Neuron (in vitro differentiated cells): ENCODE measurements around the gene SMPDL3A.

Source experiments
- H2AFZ ChIP-seq: one replicate; pipeline ENCODE4 v1.6.1; 2013; ENCODE audit warnings: low read depth, mild to moderate bottlenecking, inconsistent platforms, low read length, moderate library complexity
- H3K27me3 ChIP-seq: one replicate; pipeline ENCODE4 v1.6.1; 2013; ENCODE audit warnings: low read length; ENCODE audit not compliant: insufficient read depth
- H3K36me3 ChIP-seq: one replicate; pipeline ENCODE4 v1.6.1; 2013; ENCODE audit warnings: low read length; ENCODE audit not compliant: insufficient read depth
- H3K4me1 ChIP-seq: one replicate; pipeline ENCODE4 v1.6.1; 2013; ENCODE audit warnings: low read length; ENCODE audit not compliant: insufficient read depth
- H3K4me3 ChIP-seq: 2 replicates; pipeline ENCODE4 v1.5.1; 2013; ENCODE audit warnings: mild to moderate bottlenecking, low read length, moderate library complexity
- H3K9me3 ChIP-seq: one replicate; pipeline ENCODE4 v1.6.1; 2013; ENCODE audit warnings: low read length

Gene SMPDL3A

GRCh38 chr6:122800906-122801305 lies 11.8 kb downstream of the SMPDL3A start:
- no peaks in the 10 kb centered on the region for H3K27me3 ChIP-seq
- H3K36me3 ChIP-seq: no peaks in the 10 kb centered on the region
- no peak overlapping the region for H2AFZ ChIP-seq
- H3K4me3 ChIP-seq: no peak overlapping the region
- H3K9me3 ChIP-seq: no peaks in the 10 kb centered on the region
- no peaks in the 10 kb centered on the region for H3K4me1 ChIP-seq

DNA sequence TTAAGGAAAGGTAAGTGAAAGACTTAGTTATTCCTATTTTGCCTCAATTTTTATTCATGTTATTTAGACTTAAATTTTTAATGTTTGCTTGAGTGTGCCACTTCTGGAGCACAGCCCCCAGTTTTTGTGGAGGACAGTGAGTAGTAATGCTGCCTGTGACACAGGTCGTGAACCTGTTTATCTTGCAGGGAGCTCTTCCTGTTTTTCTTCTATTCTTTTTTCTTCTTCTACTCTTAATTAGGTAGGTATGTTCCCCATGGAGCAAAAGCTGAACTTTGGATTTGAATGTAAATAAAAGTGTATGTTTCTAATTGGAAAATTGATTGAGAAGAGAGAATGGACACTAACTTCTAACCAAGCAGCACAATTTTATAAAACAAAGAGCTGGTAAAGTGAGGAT lies 12.3 kb downstream of the SMPDL3A start:
- Histone ChIP-seq H2AFZ (no peak overlapping the region), H3K27me3 (no peaks in the 10 kb centered on the region), H3K4me3 (no peak overlapping the region), H3K36me3 (no peaks in the 10 kb centered on the region), H3K9me3 (no peaks in the 10 kb centered on the region), H3K4me1 (no peaks in the 10 kb centered on the region)

GRCh38 chr6:122803171-122803661 lies 14.2 kb downstream of the SMPDL3A start:
- Histone ChIP-seq H3K36me3 (no peaks in the 10 kb centered on the region), H2AFZ (no peak overlapping the region), H3K4me3 (no peak overlapping the region), H3K27me3 (no peaks in the 10 kb centered on the region), H3K4me1 (no peaks in the 10 kb centered on the region), H3K9me3 (no peaks in the 10 kb centered on the region)

DNA sequence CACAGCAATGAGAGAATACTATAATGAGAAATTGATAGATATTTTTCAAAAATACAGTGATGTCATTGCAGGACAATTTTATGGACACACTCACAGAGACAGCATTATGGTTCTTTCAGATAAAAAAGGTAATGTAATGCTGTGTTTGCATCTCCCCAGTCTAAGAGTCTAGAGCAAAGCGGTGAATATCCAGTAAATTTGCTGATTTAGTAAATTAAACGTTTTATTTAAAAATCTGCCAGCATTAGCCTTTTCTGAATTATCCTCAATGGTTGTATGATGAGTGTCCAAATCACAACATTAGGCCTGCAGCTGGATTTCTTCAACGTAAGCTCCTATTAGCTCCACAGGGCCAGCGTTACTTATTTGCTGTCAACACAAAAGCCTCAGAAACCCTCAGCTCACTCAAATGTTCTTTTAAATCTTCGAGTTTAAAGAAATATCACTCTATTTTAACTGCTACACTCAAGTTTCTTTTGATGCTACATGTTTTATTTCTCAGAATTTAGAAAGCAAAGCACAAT lies 16.0 kb downstream of the SMPDL3A start:
- no peaks in the 10 kb centered on the region for H3K27me3 ChIP-seq
- no peaks in the 10 kb centered on the region for H3K36me3 ChIP-seq
- H3K4me1 ChIP-seq: no peaks in the 10 kb centered on the region
- H3K4me3 ChIP-seq: no peak overlapping the region
- no peak overlapping the region for H2AFZ ChIP-seq
- no peaks in the 10 kb centered on the region for H3K9me3 ChIP-seq

DNA sequence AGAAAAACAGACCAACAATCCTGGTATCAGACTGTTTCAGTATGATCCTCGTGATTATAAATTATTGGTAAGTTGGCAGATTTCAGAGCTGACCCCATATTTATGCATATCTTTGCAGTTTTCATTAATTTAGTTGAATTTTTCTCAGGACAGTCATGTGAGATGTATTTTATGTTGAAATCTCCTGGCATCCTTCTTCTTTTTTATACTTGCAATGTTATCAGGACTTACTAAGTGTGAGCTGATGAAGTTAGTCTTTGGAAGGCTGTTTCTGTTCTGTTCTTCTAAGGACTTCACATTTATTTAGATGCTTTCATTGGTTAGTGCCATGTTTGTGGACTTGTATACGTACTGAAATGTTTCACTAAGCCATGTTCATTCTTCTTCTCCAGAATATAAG lies 17.2 kb downstream of the SMPDL3A start:
- Histone ChIP-seq H3K36me3 (no peaks in the 10 kb centered on the region), H3K4me1 (no peaks in the 10 kb centered on the region), H3K4me3 (no peak overlapping the region), H3K9me3 (no peaks in the 10 kb centered on the region), H2AFZ (no peak overlapping the region), H3K27me3 (no peaks in the 10 kb centered on the region)

GRCh38 chr6:122808121-122808885 lies 19.2 kb downstream of the SMPDL3A start:
- H3K4me1 ChIP-seq: no peaks in the 10 kb centered on the region
- H3K27me3 ChIP-seq: no peaks in the 10 kb centered on the region
- no peaks in the 10 kb centered on the region for H3K9me3 ChIP-seq
- no peak overlapping the region for H3K4me3 ChIP-seq
- no peak overlapping the region for H2AFZ ChIP-seq
- H3K36me3 ChIP-seq: no peaks in the 10 kb centered on the region

GRCh38 chr6:122809001-122809400 lies 19.9 kb downstream of the SMPDL3A start:
- H3K4me3 ChIP-seq: no peak overlapping the region
- H2AFZ ChIP-seq: no peak overlapping the region
- no peaks in the 10 kb centered on the region for H3K27me3 ChIP-seq
- no peaks in the 10 kb centered on the region for H3K9me3 ChIP-seq
- H3K4me1 ChIP-seq: no peaks in the 10 kb centered on the region
- H3K36me3 ChIP-seq: no peaks in the 10 kb centered on the region

DNA sequence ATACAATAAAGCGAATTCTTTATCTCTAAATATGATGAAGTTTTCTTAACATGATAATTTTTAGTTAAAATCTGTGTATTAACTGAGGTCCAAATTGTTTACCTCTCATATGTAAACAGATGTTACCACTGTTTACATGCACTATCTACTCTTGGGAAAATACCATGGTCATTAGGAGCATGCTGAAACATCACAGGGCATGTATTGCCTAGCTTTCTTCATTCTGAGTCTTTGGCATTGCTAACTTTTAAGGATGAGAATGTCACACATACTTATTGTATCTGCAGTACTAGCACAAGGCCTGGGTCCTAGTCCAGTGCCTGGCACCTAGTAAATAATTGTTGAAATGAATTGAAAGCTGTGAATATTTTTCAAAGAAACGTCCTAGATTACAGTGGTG lies 20.6 kb downstream of the SMPDL3A start:
- Histone ChIP-seq H3K36me3 (no peaks in the 10 kb centered on the region), H3K4me1 (no peaks in the 10 kb centered on the region), H3K27me3 (no peaks in the 10 kb centered on the region)

GRCh38 chr6:122810189-122810588 lies 21.1 kb downstream of the SMPDL3A start:
- no peaks in the 10 kb centered on the region for H3K27me3 ChIP-seq
- no peaks in the 10 kb centered on the region for H3K36me3 ChIP-seq
- H3K4me3 ChIP-seq: no peak overlapping the region
- H3K9me3 ChIP-seq: no peaks in the 10 kb centered on the region
- H3K4me1 ChIP-seq: no peaks in the 10 kb centered on the region
- H2AFZ ChIP-seq: no peak overlapping the region

More for the DNA sequence above, 20.6 kb downstream of the SMPDL3A start:
- Histone ChIP-seq H2AFZ (no peak overlapping the region), H3K4me3 (no peak overlapping the region), H3K9me3 (no peaks in the 10 kb centered on the region)

GRCh38 chr6:122817358-122817757 lies 28.3 kb downstream of the SMPDL3A start:
- Histone ChIP-seq H3K4me1 (peaks cover 15% of the 10 kb centered on the region), H2AFZ (no peak overlapping the region), H3K9me3 (no peaks in the 10 kb centered on the region), H3K27me3 (no peaks in the 10 kb centered on the region), H3K4me3 (no peak overlapping the region), H3K36me3 (no peaks in the 10 kb centered on the region)

GRCh38 chr6:122817766-122818165 lies 28.7 kb downstream of the SMPDL3A start:
- H3K36me3 ChIP-seq: no peaks in the 10 kb centered on the region
- no peaks in the 10 kb centered on the region for H3K9me3 ChIP-seq
- H3K4me1 ChIP-seq: peaks cover 15% of the 10 kb centered on the region
- no peak overlapping the region for H3K4me3 ChIP-seq
- no peak overlapping the region for H2AFZ ChIP-seq
- H3K27me3 ChIP-seq: no peaks in the 10 kb centered on the region

GRCh38 chr6:122818866-122819265 lies 29.8 kb downstream of the SMPDL3A start:
- Histone ChIP-seq H3K27me3 (no peaks in the 10 kb centered on the region), H3K4me3 (no peak overlapping the region), H3K9me3 (no peaks in the 10 kb centered on the region), H3K4me1 (peaks cover 15% of the 10 kb centered on the region), H2AFZ (no peak overlapping the region), H3K36me3 (no peaks in the 10 kb centered on the region)

DNA sequence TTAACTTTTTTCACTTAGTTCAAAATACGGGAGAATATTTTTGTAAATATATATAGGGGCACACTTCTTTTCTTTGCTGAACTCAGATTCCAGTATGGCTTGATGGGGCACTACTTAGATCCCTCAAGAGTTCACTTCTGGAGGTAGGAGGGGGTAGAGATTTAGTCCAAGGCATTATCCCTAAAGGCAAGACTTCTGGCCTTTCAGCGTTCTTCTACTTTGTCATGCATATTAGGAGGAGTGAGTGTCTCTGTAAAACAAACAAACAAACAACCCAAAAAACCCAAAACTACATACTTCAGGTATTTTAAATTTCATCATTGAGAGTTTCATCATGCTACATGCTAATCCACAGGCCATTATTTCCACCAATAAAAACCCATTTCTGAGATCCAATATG lies 32.0 kb downstream of the SMPDL3A start:
- no peak overlapping the region for H3K4me3 ChIP-seq
- peaks cover 27% of the 10 kb centered on the region for H3K4me1 ChIP-seq
- H2AFZ ChIP-seq: no peak overlapping the region
- no peaks in the 10 kb centered on the region for H3K36me3 ChIP-seq
- no peaks in the 10 kb centered on the region for H3K9me3 ChIP-seq
- no peaks in the 10 kb centered on the region for H3K27me3 ChIP-seq

DNA sequence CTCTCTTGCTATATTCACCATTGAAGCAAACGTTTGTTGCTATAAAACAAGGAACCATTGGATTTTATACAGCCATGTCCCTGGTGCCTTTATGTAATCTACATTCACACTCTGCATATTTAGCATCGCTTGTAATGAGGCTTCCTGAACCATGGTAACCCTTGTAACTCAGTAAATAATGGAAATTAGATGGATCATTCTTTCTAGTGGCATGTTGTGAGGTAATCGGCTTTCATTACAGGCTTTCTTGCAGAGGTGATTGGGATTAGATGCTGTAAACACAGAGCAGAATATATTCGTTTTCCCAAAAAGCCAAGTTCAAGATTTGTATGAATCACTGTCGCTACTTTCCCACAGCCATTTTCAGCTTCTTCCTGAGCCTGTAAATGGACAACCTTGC lies 36.1 kb downstream of the SMPDL3A start:
- Histone ChIP-seq H3K27me3 (no peaks in the 10 kb centered on the region), H3K36me3 (no peaks in the 10 kb centered on the region), H3K4me1 (peaks cover 16% of the 10 kb centered on the region), H2AFZ (no peak overlapping the region), H3K9me3 (no peaks in the 10 kb centered on the region), H3K4me3 (no peak overlapping the region)
